ENCODE data around the gene SBK2.

The SBK2 gene

DNA sequence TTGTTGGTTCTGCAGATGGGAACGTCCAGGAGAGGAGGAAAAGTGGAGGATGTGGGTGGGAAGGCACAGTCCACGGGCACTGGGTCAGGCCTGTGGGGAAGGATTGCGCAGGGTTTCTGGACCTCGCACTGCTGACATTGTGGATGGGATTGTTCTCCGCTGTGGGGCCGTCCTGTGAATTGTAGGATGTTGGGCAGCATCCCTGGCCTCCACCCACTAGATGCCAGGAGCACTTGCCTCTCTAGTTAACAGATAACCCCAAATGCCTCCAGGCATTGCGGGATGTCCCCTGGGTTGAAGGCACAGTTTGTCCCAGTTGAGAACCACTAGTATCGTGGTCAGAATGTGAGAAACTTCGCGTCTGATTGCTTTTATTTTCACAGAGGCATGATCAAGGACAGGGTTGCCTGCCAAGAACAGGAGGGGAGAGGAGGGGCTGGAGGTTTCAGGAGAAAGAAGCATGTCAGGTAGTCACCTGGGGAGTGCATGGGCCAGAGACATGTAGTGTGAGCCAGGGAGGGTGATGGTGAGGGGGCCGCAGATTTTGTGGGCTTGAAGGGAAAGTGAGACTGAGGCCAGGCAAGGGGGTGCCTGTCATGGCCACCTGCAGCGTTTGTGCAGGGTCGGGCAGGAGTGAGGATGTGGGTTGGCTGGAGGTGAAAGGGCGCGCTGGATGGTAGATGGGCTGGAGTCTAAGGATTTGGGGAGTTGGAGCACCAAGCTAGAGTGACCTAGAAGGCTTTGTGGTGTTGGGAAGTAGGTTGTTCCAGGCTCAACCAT lies 57.3 kb downstream of the SBK2 start:
- H3K27me3 ChIP-seq (ENCODE audit: control insufficient read depth in 1 of 2, insufficient read depth in 2 of 2, low read length in 2 of 2), result peaks cover 0 to 2% of the 10 kb centered on the region in 2 donors
- H3K36me3 ChIP-seq (ENCODE audit: control insufficient read depth in 1 of 2, insufficient read depth in 2 of 2, low read length in 2 of 2), result peaks cover 0 to 7% of the 10 kb centered on the region in 2 donors
- no peak overlapping the region for H3K27ac ChIP-seq (ENCODE audit: low read depth, low read length)
- no peak overlapping the region for H3K4me3 ChIP-seq (ENCODE audit: low read depth in 1 of 2, low read length in 2 of 2)
- H3K9ac ChIP-seq (ENCODE audit: low read depth in 1 of 2, low read length in 2 of 2), result no peak overlapping the region
- no peaks in the 10 kb centered on the region for H3K9me3 ChIP-seq (ENCODE audit: control insufficient read depth in 1 of 2, low read length in 2 of 2)
- peaks cover 12 to 20% of the 10 kb centered on the region in 2 donors for H3K4me1 ChIP-seq (ENCODE audit: control insufficient read depth in 1 of 2, insufficient read depth in 2 of 2, low read length in 2 of 2)

DNA sequence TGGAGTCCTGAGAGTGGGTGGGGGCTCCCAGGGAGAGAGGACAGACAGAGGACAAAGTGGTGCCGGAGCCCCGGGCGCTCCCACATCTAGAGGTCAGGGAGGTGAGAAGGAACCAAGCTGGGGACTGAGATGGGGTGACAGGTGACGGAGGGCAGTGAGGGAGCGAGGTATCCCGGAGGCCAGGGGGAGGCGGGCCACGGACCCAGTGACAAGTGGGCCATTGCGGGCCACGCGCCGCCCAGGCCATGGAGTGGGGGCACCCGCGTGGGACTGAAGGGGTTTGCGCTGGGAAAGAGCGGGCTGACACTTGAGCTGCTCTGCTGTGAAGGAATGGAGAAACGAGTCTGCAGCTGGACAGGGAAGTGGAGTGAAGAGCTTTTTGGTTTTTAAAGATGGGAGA lies 57.9 kb downstream of the SBK2 start:
- H3K9me3 ChIP-seq (ENCODE audit: control insufficient read depth in 1 of 2, low read length in 2 of 2), result no peaks in the 10 kb centered on the region
- no peak overlapping the region for H3K27ac ChIP-seq (ENCODE audit: low read depth, low read length)

More for the DNA sequence above, 57.9 kb downstream of the SBK2 start:
- H3K4me1 ChIP-seq (ENCODE audit: control insufficient read depth in 1 of 2, insufficient read depth in 2 of 2, low read length in 2 of 2), result peaks cover 6 to 14% of the 10 kb centered on the region in 2 donors
- H3K36me3 ChIP-seq (ENCODE audit: control insufficient read depth in 1 of 2, insufficient read depth in 2 of 2, low read length in 2 of 2), result peaks cover 0 to 7% of the 10 kb centered on the region in 2 donors
- no peak overlapping the region for H3K4me3 ChIP-seq (ENCODE audit: low read depth in 1 of 2, low read length in 2 of 2)
- H3K9ac ChIP-seq (ENCODE audit: low read depth in 1 of 2, low read length in 2 of 2), result no peak overlapping the region
- H3K27me3 ChIP-seq (ENCODE audit: control insufficient read depth in 1 of 2, insufficient read depth in 2 of 2, low read length in 2 of 2), result no peaks in the 10 kb centered on the region
